ENCODE measurements around the gene KDM5A.
"Not testable (repeated sequence)": the region's sequence is repeated elsewhere in the genome, so short reads cannot be mapped to it uniquely, and the experiment has no call there.

Gene KDM5A

GRCh38 chr12:389142-390096 is at the start of gene KDM5A:
Gene KDM5A, minus strand, starts transcription at chr12:389320. Its CDS starts 229 bp downstream, at chr12:389091.
- DNase-seq (ENCODE audit: low read depth): peak; percentile 87

DNA sequence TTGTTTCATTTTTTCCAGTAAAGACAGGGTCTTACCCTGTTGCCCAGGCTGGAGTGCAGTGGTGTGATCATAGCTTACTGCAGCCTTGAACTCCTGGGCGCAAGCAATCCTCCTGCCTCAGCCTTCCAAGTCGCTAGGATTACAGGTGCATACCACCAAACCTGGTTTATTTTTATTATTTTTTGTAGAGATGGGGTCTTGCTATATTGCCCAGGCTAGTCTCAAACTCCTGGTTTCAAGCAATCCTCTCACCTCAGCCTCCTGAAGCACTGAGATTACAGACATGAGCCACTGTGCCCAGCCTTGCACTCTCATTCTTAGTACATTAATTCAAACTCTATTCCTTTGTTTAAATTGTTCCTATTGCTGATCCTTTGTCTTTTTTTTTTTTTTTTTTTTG is 46.6 kb upstream of the KDM5A start:
- not testable (repeated sequence) for DNase-seq (ENCODE audit: low read depth)

DNA sequence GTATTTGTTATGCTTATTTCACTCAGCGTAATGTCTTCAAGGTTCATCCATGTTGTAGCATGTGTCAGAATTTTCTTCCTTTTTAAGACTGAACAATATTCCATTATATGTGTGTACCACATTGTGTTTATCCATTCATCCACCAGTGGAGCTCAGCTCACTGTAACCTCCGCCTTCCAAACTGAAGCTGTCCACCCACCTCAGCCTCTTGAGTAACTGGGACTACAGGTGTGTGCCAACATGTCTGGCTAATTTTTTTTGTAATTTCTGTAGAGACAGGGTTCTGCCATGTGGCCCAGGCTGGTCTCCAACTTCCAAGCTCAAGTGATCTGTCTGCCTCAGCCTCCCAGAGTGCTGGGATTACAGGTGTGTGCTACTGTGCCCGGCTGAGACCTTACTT is 33.4 kb upstream of the KDM5A start:
- no peak for DNase-seq (ENCODE audit: low read depth)

DNA sequence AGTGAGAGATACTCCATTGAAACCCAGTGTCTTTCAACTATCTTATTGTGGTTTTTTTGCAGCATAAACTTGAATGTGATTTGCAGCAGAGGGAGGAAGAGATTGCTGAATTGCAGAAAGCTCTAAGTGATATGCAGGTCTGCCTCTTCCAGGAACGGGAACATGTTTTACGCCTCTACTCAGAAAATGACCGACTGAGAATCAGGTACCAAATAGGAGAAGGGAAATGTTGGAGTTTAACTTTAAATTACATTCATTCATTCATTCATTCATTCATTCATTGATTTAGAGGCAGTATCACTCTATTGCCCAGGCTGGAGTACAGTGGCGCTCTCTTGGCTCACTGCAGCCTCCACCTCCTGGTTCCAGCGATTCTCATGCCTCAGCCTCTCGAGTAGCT is 29.3 kb upstream of the KDM5A start:
- DNase-seq (ENCODE audit: low read depth): no peak

DNA sequence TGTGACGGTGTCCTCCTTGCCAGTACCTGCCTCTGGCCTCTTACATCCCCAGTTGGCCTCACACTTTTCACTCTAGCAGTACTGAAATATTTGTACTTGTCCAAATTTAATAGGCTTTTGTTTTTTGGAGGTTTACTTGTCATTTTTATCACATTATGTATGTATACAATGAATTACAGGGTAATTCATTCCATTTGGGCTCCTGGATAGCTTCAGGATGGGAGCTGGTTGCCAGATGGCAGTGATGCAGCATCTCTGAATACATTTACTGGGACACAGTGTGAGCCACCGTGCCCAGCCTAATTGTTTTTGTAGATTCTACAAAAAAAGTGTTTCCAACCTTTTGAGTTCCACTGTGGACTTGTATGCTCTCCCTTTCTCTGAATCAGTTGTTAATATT is 25.7 kb upstream of the KDM5A start:
- no peak for DNase-seq (ENCODE audit: low read depth)

GRCh38 chr12:402029-402389 is 12.9 kb upstream of the KDM5A start:
- DNase-seq (ENCODE audit: low read depth): no peak

DNA sequence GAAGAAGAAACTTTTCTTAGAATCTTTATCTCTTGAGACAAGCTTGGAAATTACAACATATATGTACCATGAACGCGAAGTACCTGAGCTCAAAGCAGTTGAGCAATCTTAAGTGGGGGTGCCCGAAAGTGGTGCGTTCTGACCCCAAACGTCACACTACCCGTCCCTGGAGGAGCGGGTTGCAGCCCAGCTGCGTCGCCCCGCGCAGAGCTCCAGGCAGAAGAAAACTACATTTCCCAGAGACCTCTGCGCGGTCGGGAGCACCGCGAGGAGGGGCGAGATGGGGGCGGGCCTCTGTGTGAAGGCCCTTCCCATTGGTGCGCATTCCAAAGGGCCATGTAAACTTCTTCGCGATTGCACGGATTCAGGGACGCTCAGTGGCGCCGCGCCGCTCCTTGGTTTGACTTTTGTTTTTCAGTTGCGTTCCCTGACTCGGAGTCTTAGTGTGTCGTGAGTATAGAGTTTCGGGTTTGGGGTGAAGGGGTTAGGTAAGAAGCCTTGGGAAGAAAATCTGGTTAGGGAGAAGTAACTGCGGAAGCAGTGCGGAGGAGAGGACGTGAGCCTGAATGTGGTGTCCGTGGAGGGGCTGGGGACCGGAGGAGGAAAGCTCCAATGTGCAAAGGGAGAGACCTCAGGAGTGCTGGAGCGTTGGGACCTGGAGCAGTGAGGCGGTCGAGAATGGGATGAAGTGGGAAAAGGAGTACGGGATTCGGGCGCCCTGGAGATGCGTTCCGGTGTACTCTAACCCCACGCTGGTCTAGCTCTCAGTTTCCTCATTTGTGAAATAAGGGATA is 12.3 kb upstream of the KDM5A start, which contains the start of gene CCDC77:
TSS of gene CCDC77 (plus strand) at position 410 of the 794 bp plus-strand sequence. CDS start 7,740 bp downstream, outside the sequence.
- peak; percentile 88 for DNase-seq (ENCODE audit: low read depth)

DNA sequence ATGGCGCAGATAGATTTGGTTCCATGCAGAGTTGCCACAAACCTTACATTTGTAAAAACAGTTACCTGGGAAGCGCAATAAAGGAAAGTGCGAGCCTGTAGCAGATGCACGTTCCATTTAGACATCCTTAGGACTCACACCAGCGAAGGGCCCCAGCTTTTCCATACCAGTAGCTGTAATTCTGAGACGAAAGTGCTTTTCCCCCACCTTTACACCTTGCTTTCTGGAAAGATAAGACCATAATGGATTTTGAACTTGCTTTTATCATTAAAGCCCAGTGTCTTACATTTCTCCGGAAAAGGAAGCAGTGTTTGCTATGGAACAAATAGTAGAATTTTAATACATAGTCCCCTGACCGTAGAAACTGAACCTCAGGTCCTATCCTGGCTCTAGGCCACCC is 11.7 kb upstream of the KDM5A start:
- DNase-seq (ENCODE audit: low read depth): no peak

- no peak for DNase-seq (ENCODE audit: low read depth)
These were observed 479 bp downstream of the KDM5A start for GRCh38 chr12:388541-389141.

DNA sequence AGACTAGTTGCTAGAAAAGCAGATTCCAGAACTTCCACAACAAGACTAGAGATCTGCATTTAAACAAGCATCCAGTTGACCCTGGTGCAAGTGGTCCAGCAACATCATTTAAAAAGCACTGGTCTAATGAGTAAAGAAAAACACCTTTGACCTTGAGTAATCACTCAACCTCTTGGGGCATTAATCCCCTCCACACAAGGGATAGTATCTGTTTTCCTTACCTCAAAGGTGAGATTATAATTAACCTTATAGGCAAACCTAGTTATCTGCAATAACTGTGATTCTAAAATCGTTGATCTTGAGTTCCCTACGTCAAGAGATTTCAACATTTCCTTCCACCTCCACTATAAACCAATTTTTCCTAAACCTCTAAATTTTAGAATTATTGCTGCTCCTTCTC is 1.1 kb downstream of the KDM5A start:
- DNase-seq (ENCODE audit: low read depth): no peak

- no peak for DNase-seq (ENCODE audit: low read depth)
These were observed 2.5 kb downstream of the KDM5A start for GRCh38 chr12:386651-387050.

DNA sequence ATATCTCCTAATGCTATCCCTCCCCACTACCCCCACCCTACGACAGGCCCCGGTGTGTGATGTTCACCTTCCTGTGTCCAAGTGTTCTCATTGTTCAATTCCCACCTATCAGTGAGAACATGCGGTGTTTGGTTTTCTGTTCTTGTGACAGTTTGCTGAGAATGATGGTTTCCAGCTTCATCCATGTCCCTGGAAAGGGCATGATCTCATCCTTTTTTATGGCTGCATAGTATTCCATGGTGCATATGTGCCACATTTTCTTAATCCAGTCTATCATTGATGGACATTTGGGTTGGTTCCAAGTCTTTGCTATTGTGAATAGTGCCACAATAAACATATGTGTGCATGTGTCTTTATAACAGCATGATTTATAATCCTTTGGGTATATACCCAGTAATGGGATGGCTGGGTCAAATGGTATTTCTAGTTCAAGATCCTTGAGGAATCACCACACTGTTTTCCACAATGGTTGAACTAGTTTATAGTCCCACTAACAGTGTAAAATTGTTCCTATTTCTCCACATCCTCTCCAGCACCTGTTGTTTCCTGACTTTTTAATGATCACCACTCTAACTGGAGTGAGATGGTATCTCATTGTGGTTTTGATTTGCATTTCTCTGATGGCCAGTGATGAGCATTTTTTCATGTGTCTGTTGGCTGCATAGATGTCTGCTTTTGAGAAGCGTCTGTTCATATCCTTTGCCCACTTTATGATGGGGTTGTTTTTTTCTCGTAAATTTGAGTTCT is 18.2 kb downstream of the KDM5A start:
- DNase-seq (ENCODE audit: low read depth): not testable (repeated sequence)

DNA sequence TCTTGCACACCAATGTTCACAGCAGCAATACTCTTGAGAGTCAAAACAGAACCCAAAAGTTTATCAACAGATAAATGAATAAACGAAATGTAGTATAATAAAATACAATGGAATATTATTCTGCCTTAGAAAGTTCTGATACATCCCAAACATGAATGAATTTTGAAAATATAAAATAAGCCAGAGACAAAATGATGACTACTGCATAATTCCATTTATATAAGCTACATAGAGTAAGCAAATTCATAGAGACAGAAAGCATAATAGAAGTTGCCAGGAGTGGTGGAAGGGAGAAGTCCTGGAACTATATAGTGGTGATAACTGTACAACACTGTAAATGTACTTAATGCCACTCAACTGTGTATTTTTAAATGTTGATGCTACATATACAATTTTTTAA is 21.1 kb downstream of the KDM5A start:
- no peak for DNase-seq (ENCODE audit: low read depth)

GRCh38 chr12:366820-367219 is 22.3 kb downstream of the KDM5A start:
- no peak for DNase-seq (ENCODE audit: low read depth)

DNA sequence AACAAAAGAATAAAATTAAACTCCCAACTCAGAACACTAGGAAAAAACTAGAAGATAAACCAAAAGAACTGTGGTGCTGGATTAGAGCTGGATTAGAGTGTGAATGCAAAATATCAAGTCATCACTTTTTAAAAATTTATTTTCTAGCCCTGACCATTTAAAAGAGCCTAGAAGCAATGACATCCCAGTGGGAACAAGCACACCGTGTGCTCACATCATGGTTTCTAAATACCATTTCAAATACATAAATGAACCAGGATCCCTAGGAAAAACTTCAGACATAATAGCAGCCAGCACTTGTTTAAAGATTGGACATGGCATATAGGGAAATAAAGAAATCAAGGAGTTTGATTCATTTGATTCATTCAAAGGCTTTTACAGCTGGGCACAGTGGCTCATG is 30.0 kb downstream of the KDM5A start:
- DNase-seq (ENCODE audit: low read depth): no peak

DNA sequence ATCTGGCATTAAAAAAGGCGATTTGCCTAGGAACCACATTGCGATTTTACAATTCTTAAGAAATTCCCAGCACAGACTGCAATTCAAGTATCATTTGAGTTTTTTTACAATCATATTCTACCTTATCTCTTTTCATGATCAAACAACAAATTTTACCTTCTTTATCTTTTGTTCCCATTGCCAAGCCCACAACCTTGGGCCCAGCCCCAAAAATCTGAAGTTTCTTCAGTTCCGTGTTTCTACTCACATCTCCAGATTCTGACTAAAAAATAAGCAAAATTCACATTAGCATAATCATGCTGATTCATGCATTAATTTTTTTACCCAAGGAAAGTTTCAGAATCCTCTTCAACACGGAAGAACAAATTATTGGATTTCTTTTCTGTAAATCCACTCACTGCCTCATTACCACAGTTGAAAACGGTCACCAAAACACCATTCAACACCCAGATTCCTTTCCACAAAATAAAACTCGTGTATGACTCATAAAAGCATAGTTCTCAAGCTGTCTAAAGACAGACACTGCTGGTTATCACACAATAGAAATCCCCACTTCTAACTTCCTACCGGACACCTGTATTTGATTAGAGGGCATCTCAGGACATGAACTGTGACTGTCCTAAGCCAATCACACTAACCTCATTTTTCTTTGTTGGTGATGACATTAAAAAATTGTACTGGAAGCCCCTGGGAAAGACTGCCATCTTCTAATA is 32.7 kb downstream of the KDM5A start:
- no peak for DNase-seq (ENCODE audit: low read depth)

- DNase-seq (ENCODE audit: low read depth): not testable (repeated sequence)
These were observed 37.9 kb downstream of the KDM5A start for GRCh38 chr12:351197-351596.

DNA sequence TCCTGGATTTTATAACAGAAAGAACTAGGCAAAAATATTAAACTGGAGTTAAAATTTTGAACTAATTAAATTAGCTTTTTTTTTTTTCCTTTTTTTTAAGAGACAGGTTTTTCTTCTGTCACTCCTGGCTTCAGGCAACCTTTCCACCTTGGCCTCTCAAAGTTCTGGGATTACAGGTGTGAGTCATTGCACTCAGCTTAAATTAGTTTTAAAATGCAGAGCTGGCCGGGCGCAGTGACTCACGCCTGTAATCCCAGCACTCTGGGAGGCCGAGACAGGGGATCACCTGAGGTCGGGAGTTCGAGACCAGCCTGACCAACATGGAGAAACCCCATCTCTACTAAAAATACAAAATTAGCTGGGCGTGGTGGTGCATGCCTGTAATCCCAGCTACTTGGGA is 39.5 kb downstream of the KDM5A start:
- not testable (repeated sequence) for DNase-seq (ENCODE audit: low read depth)

DNA sequence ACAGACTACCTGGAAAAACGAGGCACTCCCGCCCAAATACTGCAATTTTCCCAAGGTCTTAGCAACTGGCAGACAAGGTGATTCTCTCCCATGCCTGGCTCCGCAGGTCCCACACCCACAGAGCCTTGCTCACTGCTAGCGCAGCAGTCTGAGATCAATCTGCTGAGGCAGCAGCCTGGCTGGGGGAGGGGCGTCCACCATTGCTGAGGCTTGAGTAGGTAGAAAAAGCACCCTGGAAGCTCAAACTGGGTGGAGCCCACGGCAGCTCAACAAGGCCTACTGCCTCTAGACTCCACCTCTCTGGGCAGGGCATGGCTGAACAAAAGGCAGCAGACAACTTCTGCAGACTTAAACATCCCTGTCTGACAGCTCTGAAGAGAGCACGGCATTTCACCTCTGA is 46.1 kb downstream of the KDM5A start:
- not testable (repeated sequence) for DNase-seq (ENCODE audit: low read depth)

DNA sequence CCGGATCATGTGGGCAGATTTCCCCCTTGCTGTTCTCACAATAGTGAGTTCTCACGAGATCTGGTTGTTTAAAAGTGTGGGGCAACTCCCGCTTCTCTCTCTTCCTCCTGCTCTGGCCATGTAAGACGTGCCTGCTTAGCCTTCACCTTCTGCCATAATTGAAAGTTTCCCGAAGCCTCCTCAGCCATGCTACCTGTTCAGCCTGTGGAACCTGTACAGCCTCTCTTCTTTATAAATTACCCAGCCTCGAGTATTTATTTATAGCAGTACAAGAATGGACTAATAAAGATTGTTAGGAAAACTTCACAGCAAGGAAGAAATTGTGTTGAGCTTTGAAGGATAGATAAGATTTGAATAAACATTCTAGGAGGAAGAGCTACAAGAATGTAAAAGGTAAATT is 52.1 kb downstream of the KDM5A start:
- DNase-seq (ENCODE audit: low read depth): no peak

DNA sequence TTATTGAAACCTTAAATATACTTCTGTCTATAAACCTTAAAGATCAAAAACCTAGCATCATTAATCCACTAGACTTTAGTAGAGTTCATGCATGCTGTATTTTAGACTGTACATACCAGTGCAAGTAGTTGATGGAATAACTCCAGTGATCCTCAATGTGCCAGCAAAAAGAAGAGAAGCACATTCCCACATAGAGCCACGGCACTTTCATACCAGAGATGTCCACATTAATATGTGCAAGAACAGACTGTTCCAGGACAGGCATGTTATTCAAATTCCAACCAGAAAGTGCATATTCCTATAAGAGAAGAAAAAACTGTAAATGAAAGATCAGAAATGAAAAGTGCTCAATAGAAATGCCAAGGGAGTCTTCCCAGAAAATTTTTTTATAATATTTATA is 55.0 kb downstream of the KDM5A start:
- no peak for DNase-seq (ENCODE audit: low read depth)

Measured in activated T-helper 9 cell treated with anti-CD3 and anti-CD28 coated beads, Interleukin-2, amount 50 U/mL, for 16 hours (primary cell).